Nephron progenitor cell (in vitro differentiated cells): ENCODE results near the gene ITGB5.
A peak's percentile ranks its signal among the peaks of the same experiment; 100 is the strongest.

Experiments used
- DNase-seq: peaks from one replicate; pipeline ENCODE4 v3.0.0; 2021
- H3K27ac Mint-ChIP-seq: 2 replicates; pipeline ENCODE4 v1.8.0; 2021; ENCODE audit warnings: mild to moderate bottlenecking, moderate library complexity, mixed read lengths
- H3K27me3 Mint-ChIP-seq: 2 replicates; pipeline ENCODE4 v1.8.0; 2021; ENCODE audit warnings: mild to moderate bottlenecking, low read depth, mixed read lengths; ENCODE audit not compliant: poor library complexity
- H3K36me3 Mint-ChIP-seq: 2 replicates; pipeline ENCODE4 v1.8.0; 2021; ENCODE audit warnings: low read depth, mixed read lengths
- H3K4me1 Mint-ChIP-seq: 2 replicates; pipeline ENCODE4 v1.8.0; 2021; ENCODE audit warnings: mixed read lengths
- H3K4me3 Mint-ChIP-seq: 2 replicates; pipeline ENCODE4 v1.8.0; 2021; ENCODE audit warnings: mild to moderate bottlenecking, moderate library complexity, mixed read lengths
- H3K9me3 Mint-ChIP-seq: 2 replicates; pipeline ENCODE4 v1.8.0; 2021; ENCODE audit warnings: mild to moderate bottlenecking, moderate library complexity, mixed read lengths
- TF ChIP-seq, protein P1 (sequence below): fragments of 200-600 bp; sonication (generic); IDR thresholded peaks from 2 replicates; pipeline ENCODE4 v1.5.0; 2021; ENCODE audit warnings: antibody characterized with exemption

ITGB5 gene

GRCh38 chr3:124777762-124778470, 109.2 kb downstream of the ITGB5 start:
- Mint-ChIP-seq H3K27ac (peak overlapping the region; percentile 6), H3K4me3 (no peak overlapping the region), H3K36me3 (peaks cover 31% of the 10 kb centered on the region), H3K9me3 (no peaks in the 10 kb centered on the region), H3K27me3 (peaks cover 8% of the 10 kb centered on the region), H3K4me1 (peaks cover 74% of the 10 kb centered on the region)
- TF ChIP-seq, protein P1, sequence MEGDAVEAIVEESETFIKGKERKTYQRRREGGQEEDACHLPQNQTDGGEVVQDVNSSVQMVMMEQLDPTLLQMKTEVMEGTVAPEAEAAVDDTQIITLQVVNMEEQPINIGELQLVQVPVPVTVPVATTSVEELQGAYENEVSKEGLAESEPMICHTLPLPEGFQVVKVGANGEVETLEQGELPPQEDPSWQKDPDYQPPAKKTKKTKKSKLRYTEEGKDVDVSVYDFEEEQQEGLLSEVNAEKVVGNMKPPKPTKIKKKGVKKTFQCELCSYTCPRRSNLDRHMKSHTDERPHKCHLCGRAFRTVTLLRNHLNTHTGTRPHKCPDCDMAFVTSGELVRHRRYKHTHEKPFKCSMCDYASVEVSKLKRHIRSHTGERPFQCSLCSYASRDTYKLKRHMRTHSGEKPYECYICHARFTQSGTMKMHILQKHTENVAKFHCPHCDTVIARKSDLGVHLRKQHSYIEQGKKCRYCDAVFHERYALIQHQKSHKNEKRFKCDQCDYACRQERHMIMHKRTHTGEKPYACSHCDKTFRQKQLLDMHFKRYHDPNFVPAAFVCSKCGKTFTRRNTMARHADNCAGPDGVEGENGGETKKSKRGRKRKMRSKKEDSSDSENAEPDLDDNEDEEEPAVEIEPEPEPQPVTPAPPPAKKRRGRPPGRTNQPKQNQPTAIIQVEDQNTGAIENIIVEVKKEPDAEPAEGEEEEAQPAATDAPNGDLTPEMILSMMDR = no peak
- DNase-seq = no peak

DNA sequence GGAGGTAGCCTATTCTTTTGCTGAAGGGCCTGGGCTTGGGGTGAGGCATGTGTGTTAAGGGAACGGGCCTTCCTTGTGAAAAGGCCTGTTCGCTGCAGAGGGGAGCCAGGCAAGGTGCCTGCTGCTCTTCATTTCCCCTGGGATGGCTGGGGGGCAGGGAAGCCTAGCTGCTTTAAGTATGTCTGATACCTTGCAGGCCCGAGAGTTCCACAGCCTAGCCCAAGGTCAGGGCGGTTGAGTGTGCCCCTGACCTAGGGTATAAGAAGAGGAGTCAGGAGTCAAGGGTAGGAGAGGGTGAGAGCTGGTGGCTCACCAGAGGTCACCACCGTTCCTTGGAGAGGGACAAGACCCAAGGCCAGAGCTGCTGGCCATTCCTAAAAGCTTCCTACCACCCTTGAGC, 110.3 kb downstream of the ITGB5 start:
- no peak overlapping the region for H3K4me3 Mint-ChIP-seq
- no peak for DNase-seq
- no peaks in the 10 kb centered on the region for H3K9me3 Mint-ChIP-seq
- H3K27ac Mint-ChIP-seq = no peak overlapping the region
- peaks cover 34% of the 10 kb centered on the region for H3K36me3 Mint-ChIP-seq
- peaks cover 77% of the 10 kb centered on the region for H3K4me1 Mint-ChIP-seq
- TF ChIP-seq, protein P1 = no peak
- H3K27me3 Mint-ChIP-seq = peaks cover 5% of the 10 kb centered on the region

DNA sequence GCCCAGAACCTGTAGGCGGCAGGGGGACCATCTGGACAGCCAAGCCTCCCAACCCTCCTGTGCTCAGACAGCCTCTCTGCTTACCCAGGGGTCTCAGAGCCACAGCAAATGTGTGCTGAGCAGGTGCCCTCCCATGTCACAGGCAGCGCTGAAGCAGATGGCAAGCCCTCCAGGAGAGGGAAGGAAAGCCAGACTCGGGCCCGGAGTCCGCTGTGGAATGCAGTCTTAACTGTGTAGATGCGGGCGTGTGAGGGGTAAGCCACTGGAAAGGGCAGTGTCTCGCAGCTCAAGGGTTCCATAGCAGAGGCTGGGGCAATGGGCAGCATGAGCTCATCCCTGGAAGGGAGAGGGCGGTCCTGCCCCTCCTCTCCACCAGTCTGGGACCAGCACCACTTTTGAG, 111.3 kb downstream of the ITGB5 start:
- H3K27me3 Mint-ChIP-seq = peaks cover 3% of the 10 kb centered on the region
- peaks cover 77% of the 10 kb centered on the region for H3K4me1 Mint-ChIP-seq
- H3K27ac Mint-ChIP-seq = no peak overlapping the region
- peaks cover 37% of the 10 kb centered on the region for H3K36me3 Mint-ChIP-seq
- TF ChIP-seq, protein P1 = no peak
- no peak for DNase-seq
- H3K9me3 Mint-ChIP-seq = no peaks in the 10 kb centered on the region
- H3K4me3 Mint-ChIP-seq = no peak overlapping the region

DNA sequence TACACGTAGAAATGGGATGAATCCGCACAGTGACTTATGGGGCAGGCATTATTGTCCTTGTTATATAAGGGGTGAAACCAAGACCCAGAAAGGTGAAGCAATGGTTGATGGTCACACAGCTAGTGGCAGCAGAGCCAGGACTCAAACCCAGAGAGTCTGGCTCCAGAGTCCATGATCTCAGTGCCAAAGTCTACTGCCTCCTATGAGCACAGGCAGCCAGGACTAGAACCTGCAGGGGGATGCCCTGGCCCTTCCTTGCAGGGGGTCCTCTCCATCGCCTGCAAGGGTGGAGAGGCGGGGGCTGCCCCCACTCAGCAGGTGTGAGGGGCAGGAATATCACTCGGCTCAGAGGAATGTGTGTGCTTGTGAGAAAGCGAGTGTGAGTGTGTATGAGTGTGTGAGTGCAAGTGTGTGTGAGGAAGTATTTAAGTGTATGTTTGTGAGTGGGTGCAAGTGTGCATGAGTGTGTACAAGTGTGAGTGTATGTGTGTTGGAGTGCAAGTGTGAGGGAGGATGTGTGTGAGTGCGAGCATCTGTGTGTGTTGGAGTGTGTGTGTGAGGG, 112.2 kb downstream of the ITGB5 start:
- Mint-ChIP-seq H3K4me1 (peaks cover 77% of the 10 kb centered on the region), H3K9me3 (no peaks in the 10 kb centered on the region), H3K27ac (no peak overlapping the region), H3K36me3 (peaks cover 37% of the 10 kb centered on the region), H3K4me3 (no peak overlapping the region), H3K27me3 (peaks cover 1% of the 10 kb centered on the region)
- no peak for DNase-seq
- TF ChIP-seq, protein P1 = no peak

DNA sequence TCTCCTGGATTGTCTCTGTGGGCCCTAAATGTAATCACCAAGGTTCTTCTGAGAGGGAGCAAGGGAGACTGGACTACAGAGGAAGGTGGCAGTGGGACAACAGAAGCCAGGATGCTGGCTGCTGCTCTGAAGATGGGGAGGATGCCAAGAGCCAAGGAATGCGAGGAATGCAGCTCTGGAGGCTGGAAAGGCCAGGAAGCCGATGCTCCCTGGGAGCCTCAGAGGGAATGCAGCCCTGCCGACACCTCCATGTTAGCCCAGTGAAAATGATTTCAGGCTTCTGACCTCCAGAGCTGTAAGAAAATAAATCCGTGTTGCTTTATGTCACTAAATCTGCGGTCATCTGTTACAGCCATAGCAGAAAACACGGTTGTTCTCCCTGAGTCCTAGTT, 112.8 kb downstream of the ITGB5 start:
- H3K27ac Mint-ChIP-seq = peak overlapping the region; percentile 52
- H3K9me3 Mint-ChIP-seq = no peaks in the 10 kb centered on the region

More for the DNA sequence above, 112.8 kb downstream of the ITGB5 start:
- Mint-ChIP-seq H3K4me1 (peaks cover 75% of the 10 kb centered on the region), H3K27me3 (peaks cover 3% of the 10 kb centered on the region), H3K36me3 (peaks cover 37% of the 10 kb centered on the region), H3K4me3 (no peak overlapping the region)
- TF ChIP-seq, protein P1 = no peak
- DNase-seq = peak; percentile 28
